BLaER1 treated with 17β-estradiol and CSF1 and Interleukin-3, amounts not matched to agents 10 nM and 100 nM (cell line): ENCODE results near the gene CGB7.
"Not testable (repeated sequence)": the region's sequence is repeated elsewhere in the genome, so short reads cannot be mapped to it uniquely, and the experiment has no call there.

Experiments used
- H3K27ac ChIP-seq, 11 experiments: shearing (Covaris generic); formaldehyde crosslinking; 2 replicates each; pipeline ENCODE4 v1.8.1; 2022
- H3K27me3 ChIP-seq, 11 experiments: shearing (Covaris generic); formaldehyde crosslinking; 2 replicates each; pipeline ENCODE4 v1.8.1; 2022
- H3K36me3 ChIP-seq, 11 experiments: shearing (Covaris generic); formaldehyde crosslinking; 2 replicates each; pipeline ENCODE4 v1.8.1; 2022
- H3K4me1 ChIP-seq, 10 experiments: shearing (Covaris generic); formaldehyde crosslinking; 2 replicates each; pipeline ENCODE4 v1.8.1; 2022
- H3K4me2 ChIP-seq, 11 experiments: shearing (Covaris generic); formaldehyde crosslinking; 2 replicates each; pipeline ENCODE4 v1.8.1; 2022
- H3K4me3 ChIP-seq, 10 experiments: shearing (Covaris generic); formaldehyde crosslinking; 2 replicates each; pipeline ENCODE4 v1.8.1; 2022
- H3K9ac ChIP-seq, 11 experiments: shearing (Covaris generic); formaldehyde crosslinking; 2 replicates each; pipeline ENCODE4 v1.8.1; 2022
- H3K9me3 ChIP-seq, 11 experiments: shearing (Covaris generic); formaldehyde crosslinking; replicated peaks in 1 of 11; 2 replicates each; pipeline ENCODE4 v1.8.1; 2022
- H4K20me1 ChIP-seq, 11 experiments: shearing (Covaris generic); formaldehyde crosslinking; 2 replicates each; pipeline ENCODE4 v1.8.1; 2022
- Cebpa-rat ChIP-seq, 11 experiments: shearing (Covaris generic); IDR thresholded peaks; 2 replicates each; pipeline ENCODE4 v1.8.1; 2022

CGB7 gene

GRCh38 chr19:49019242-49019932 lies 38.2 kb downstream of the CGB7 start:
- no peak overlapping the region for H3K27ac ChIP-seq
- peaks cover 35 to 51% (median 47%) of the 10 kb centered on the region in 10 experiments for H3K4me1 ChIP-seq
- H4K20me1 ChIP-seq, result peaks cover 0 to 45% (median 38%) of the 10 kb centered on the region in 11 experiments; a peak in 15 of 22 replicates
- H3K36me3 ChIP-seq, result peaks cover 20 to 28% (median 21%) of the 10 kb centered on the region in 11 experiments
- peak overlapping the region; percentile 78 to 97 (median 90) for H3K4me2 ChIP-seq
- H3K9me3 ChIP-seq, result no peaks in the 10 kb centered on the region
- H3K9ac ChIP-seq, result peak overlapping the region in 2 of 11 experiments; percentile 55 to 60; a peak in 3 of 22 replicates
- peak overlapping the region; percentile 41 to 66 (median 51); a peak in 18 of 20 replicates for H3K4me3 ChIP-seq
- H3K27me3 ChIP-seq, result peaks cover 29 to 42% (median 39%) of the 10 kb centered on the region in 11 experiments
- TF ChIP-seq Cebpa-rat (IDR thresholded peaks at IDR 0.05), result no peak

GRCh38 chr19:49018388-49019241 lies 38.9 kb downstream of the CGB7 start:
- H3K4me2 ChIP-seq, result peak overlapping the region; percentile 78 to 97 (median 90)
- H3K27me3 ChIP-seq, result peaks cover 29 to 42% (median 39%) of the 10 kb centered on the region in 11 experiments
- H3K36me3 ChIP-seq, result peaks cover 25 to 35% (median 28%) of the 10 kb centered on the region in 11 experiments
- not testable (repeated sequence) for H3K9me3 ChIP-seq, H3K27ac ChIP-seq
- H3K9ac ChIP-seq, result peak overlapping the region in 10 of 11 experiments; percentile 8 to 68 (median 50); a peak in 15 of 22 replicates
- peaks cover 0 to 52% (median 41%) of the 10 kb centered on the region in 11 experiments; a peak in 16 of 22 replicates for H4K20me1 ChIP-seq
- H3K4me3 ChIP-seq, result peak overlapping the region; percentile 41 to 66 (median 51)
- peaks cover 35 to 51% (median 47%) of the 10 kb centered on the region in 10 experiments for H3K4me1 ChIP-seq

DNA sequence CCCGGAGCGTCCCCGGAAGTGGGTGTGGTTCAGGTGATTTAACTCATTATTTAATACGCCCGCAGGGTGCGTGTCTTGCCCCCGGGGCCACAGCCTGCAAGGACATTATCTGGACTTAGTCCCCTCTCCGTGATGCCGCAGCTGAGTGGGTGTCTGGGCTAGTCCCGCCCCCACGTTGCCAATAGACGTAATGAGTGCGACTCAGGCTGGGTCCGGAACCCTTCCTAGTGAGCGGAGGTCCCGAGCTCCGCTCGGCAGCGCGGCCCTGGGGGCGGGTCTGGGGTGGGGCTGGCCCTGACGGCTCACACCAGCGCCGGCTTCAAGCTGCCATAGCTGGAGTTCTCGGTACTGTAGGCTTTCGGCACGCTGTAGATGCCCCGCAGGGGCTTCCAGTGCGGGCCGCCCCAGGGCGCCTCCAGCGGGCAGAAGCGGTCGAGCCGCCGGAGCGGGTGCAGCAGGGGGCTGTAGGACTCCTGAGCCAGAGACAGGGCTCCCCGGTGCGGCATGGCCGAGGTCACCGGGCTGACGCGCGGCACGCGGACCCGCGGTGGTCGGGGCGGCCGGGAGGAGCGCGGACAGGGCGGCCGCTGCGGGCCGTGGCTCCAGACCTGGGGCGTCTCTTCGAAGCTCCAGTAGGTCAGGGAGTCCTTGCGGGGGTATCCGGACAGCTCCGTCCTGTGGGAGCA lies 39.7 kb downstream of the CGB7 start:
- peaks cover 29 to 42% (median 39%) of the 10 kb centered on the region in 11 experiments for H3K27me3 ChIP-seq
- peak overlapping the region in 10 of 11 experiments; percentile 8 to 68 (median 54); a peak in 17 of 22 replicates for H3K9ac ChIP-seq
- TF ChIP-seq Cebpa-rat (IDR thresholded peaks at IDR 0.05), result no peak
- H3K4me3 ChIP-seq, result peak overlapping the region; percentile 41 to 66 (median 51)
- H3K27ac ChIP-seq, result no peak overlapping the region
- peaks cover 26 to 44% (median 36%) of the 10 kb centered on the region in 11 experiments for H3K36me3 ChIP-seq
- peaks cover 0 to 57% (median 41%) of the 10 kb centered on the region in 11 experiments; a peak in 16 of 22 replicates for H4K20me1 ChIP-seq
- H3K4me2 ChIP-seq, result peak overlapping the region; percentile 78 to 97 (median 90)
- H3K4me1 ChIP-seq, result peaks cover 35 to 51% (median 47%) of the 10 kb centered on the region in 10 experiments
- no peaks in the 10 kb centered on the region for H3K9me3 ChIP-seq

DNA sequence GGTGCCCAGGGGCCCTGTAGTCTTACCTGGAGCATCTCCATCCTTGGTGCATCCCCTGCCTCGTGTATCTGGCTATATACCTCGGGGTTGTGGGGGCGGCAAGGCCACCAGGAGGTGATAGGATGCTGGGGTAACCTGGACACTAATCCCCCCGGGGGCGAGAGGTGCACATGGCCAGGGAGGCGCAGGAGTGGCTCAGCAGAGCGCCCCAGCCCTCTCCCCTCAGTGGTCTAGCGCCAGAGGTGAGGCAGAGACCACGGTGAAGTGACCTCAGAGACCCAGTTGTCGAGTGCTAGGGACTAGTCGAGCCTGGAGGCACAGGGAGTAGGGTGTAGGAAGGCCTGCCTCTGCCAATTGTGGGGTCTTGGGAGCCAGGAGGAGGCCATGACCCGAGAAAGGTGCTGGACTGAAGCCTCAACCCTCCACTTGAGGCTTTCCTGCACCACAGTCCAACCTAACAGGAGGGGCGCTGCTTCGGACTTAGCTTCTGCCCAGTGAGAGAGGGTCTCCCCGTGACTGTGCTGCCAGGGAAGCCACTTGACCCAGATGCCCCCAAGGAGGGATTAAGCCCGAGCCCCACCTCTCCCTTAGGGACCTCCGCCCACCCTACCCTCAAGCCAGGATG lies 40.4 kb downstream of the CGB7 start, which contains the start of gene LHB:
LHB (minus strand) TSS at position 51 of the 625 bp plus-strand sequence; CDS start at position 41, 10 bp downstream.
- H3K9ac ChIP-seq, result peak within 1 kb of the TSS in 10 of 11 experiments; percentile 8 to 68 (median 54); a peak in 15 of 22 replicates
- no peak within 1 kb of the TSS for H3K27ac ChIP-seq
- peak within 1 kb of the TSS; percentile 78 to 97 (median 90) for H3K4me2 ChIP-seq
- H3K27me3 ChIP-seq, result peaks cover 29 to 42% (median 39%) of the 10 kb centered on the region in 11 experiments
- H3K4me3 ChIP-seq, result peak within 1 kb of the TSS; percentile 41 to 66 (median 51)
- H3K36me3 ChIP-seq, result peaks cover 33 to 50% (median 43%) of the 10 kb centered on the region in 11 experiments
- no peak for TF ChIP-seq Cebpa-rat (IDR thresholded peaks at IDR 0.05)
- H4K20me1 ChIP-seq, result peaks cover 0 to 64% (median 47%) of the 10 kb centered on the region in 11 experiments; a peak in 16 of 22 replicates
- H3K9me3 ChIP-seq, result no peaks in the 10 kb centered on the region
- H3K4me1 ChIP-seq, result peaks cover 35 to 51% (median 47%) of the 10 kb centered on the region in 10 experiments

DNA sequence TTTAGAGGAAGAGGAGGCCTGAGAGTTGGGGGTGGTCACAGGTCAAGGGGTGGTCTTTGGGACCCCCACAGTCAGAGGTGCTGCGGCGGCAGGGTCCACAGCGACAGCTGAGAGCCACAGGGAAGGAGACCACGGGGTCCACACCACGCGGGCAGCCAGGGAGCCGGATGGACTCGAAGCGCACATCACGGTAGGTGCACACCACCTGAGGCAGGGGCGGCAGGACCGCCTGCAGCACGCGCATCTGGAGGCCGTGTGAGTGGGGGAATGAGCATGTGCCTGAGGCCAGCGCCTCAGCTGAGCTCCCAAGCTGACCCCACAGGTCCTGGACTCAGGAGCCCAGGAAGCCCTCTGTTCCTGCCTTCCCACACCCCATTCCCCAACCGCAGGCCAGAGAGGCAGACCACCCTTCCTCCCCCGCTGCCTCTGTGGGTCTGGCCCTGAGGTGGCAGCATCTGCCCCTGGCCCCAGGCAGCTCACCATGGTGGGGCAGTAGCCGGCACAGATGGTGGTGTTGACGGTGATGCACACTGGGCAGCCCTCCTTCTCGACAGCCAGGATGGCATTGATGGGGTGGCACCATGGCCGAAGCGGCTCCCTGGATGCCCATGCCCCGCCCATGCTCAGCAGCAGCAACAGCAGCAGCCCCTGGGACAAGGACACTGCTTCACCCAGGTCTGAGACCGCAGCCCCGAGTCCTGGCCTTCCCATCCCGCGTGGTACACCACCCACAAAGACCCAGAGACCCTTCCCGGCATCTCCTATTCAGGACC lies 41.3 kb downstream of the CGB7 start:
- Histone ChIP-seq H3K36me3 (peaks cover 42 to 59% (median 52%) of the 10 kb centered on the region in 11 experiments), H3K27me3 (peaks cover 29 to 42% (median 39%) of the 10 kb centered on the region in 11 experiments), H3K9me3 (no peaks in the 10 kb centered on the region), H3K9ac (no peak overlapping the region), H4K20me1 (peaks cover 0 to 73% (median 49%) of the 10 kb centered on the region in 11 experiments; a peak in 16 of 22 replicates), H3K4me1 (peaks cover 29 to 42% (median 40%) of the 10 kb centered on the region in 10 experiments), H3K4me3 (no peak overlapping the region), H3K4me2 (no peak overlapping the region), H3K27ac (no peak overlapping the region)
- TF ChIP-seq Cebpa-rat (IDR thresholded peaks at IDR 0.05), result no peak

DNA sequence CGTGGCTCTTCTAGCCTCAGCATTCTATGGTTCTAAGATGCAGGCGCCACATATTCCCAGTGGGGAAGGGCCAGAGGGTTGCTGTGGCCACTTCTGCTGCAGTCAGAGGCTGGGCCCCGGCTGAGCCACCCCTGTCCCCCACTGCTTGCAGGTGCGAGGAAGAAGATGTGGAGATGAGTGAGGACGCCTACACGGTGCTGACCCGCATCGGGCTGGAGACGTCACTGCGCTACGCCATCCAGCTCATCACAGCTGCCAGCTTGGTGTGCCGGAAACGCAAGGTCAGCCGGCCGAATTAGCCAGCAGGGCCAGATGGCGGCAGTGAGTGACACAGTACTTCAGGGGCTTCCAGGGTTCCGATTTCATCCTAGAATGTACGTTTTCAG lies 42.7 kb downstream of the CGB7 start:
- Histone ChIP-seq H3K9me3 (no peaks in the 10 kb centered on the region), H3K4me2 (no peak overlapping the region), H3K36me3 (peaks cover 54 to 72% (median 65%) of the 10 kb centered on the region in 11 experiments), H3K27ac (no peak overlapping the region), H3K4me3 (no peak overlapping the region), H3K27me3 (peaks cover 28 to 32% (median 30%) of the 10 kb centered on the region in 11 experiments), H3K9ac (no peak overlapping the region), H3K4me1 (peaks cover 18 to 29% (median 27%) of the 10 kb centered on the region in 10 experiments), H4K20me1 (peaks cover 0 to 84% (median 49%) of the 10 kb centered on the region in 11 experiments; a peak in 16 of 22 replicates)
- TF ChIP-seq Cebpa-rat (IDR thresholded peaks at IDR 0.05), result no peak

GRCh38 chr19:49014123-49014869 lies 43.3 kb downstream of the CGB7 start:
- Histone ChIP-seq H4K20me1 (peaks cover 0 to 90% (median 49%) of the 10 kb centered on the region in 11 experiments; a peak in 16 of 22 replicates), H3K27me3 (peaks cover 23 to 26% (median 24%) of the 10 kb centered on the region in 11 experiments), H3K9ac (no peak overlapping the region), H3K27ac (no peak overlapping the region), H3K9me3 (no peaks in the 10 kb centered on the region), H3K36me3 (peaks cover 60 to 78% (median 71%) of the 10 kb centered on the region in 11 experiments), H3K4me1 (peaks cover 15 to 23% (median 22%) of the 10 kb centered on the region in 10 experiments), H3K4me3 (no peak overlapping the region), H3K4me2 (no peak overlapping the region)
- no peak for TF ChIP-seq Cebpa-rat (IDR thresholded peaks at IDR 0.05)
